GM18861 (cell line): ENCODE data around the gene LHX6.

ENCODE experiments used
- ATAC-seq: cut with Tn5 transposase; IDR thresholded peaks from one replicate; pipeline ENCODE4 v1.9.1; 2021; ENCODE audit not compliant: unreplicated experiment

Gene LHX6

GRCh38 chr9:122216798-122217418, 11.8 kb downstream of the LHX6 start:
- no peak for ATAC-seq

GRCh38 chr9:122216138-122216797, 12.5 kb downstream of the LHX6 start:
- no peak for ATAC-seq

GRCh38 chr9:122215663-122216062, 13.1 kb downstream of the LHX6 start:
- ATAC-seq = no peak

GRCh38 chr9:122214507-122214906, 14.2 kb downstream of the LHX6 start:
- ATAC-seq = no peak

- no peak for ATAC-seq
These were observed 15.0 kb downstream of the LHX6 start for GRCh38 chr9:122213589-122214413.

- ATAC-seq = no peak
These were observed 15.6 kb downstream of the LHX6 start for GRCh38 chr9:122213102-122213588.

- no peak for ATAC-seq
These were observed 16.2 kb downstream of the LHX6 start for GRCh38 chr9:122212473-122213004.

GRCh38 chr9:122209451-122209850, 19.3 kb downstream of the LHX6 start:
- ATAC-seq = no peak

- ATAC-seq = no peak
These were observed 21.7 kb downstream of the LHX6 start for GRCh38 chr9:122207096-122207495.

- no peak for ATAC-seq
These were observed 22.4 kb downstream of the LHX6 start for GRCh38 chr9:122206118-122207046.

- ATAC-seq = no peak
These were observed 23.6 kb downstream of the LHX6 start for GRCh38 chr9:122205176-122205575.

- no peak for ATAC-seq
These were observed 24.3 kb downstream of the LHX6 start for GRCh38 chr9:122204491-122204890.

GRCh38 chr9:122204055-122204454, 24.7 kb downstream of the LHX6 start:
- no peak for ATAC-seq

- ATAC-seq = no peak
These were observed 26.6 kb downstream of the LHX6 start for GRCh38 chr9:122202111-122202510.

- no peak for ATAC-seq
These were observed 27.1 kb downstream of the LHX6 start for GRCh38 chr9:122201641-122202040.

- no peak for ATAC-seq
These were observed 27.7 kb downstream of the LHX6 start for GRCh38 chr9:122200960-122201595.

GRCh38 chr9:122197882-122198281, 30.9 kb downstream of the LHX6 start:
- no peak for ATAC-seq

- no peak for ATAC-seq
These were observed 31.3 kb downstream of the LHX6 start for GRCh38 chr9:122197426-122197825.

- no peak for ATAC-seq
These were observed 32.9 kb downstream of the LHX6 start for GRCh38 chr9:122195875-122196274.

GRCh38 chr9:122193651-122194050, 35.1 kb downstream of the LHX6 start:
- no peak for ATAC-seq
